PC-9 (cell line): Measurements from ENCODE around the gene PITPNM1. TPM values are rescaled to one million over a fixed set of nuclear protein-coding genes. Genes with fewer than 3 reads are reported as not detected.

ENCODE experiments used
- BruUV-seq: library from RNA; stranded (reverse); fragments of 400-500 nt; replicated peaks from 2 replicates; lab custom pipeline; 2021; lab: Mats Ljungman, UMichigan
- CTCF ChIA-PET: fragments of 300-600 bp; sonication (Branson Sonifier 250); formaldehyde crosslinking; loops from one replicate; lab custom pipeline; 2022; ENCODE audit warnings: antibody characterized with exemption; lab: Charles Lee
- POLR2A ChIA-PET: fragments of 300-600 bp; sonication (Branson Sonifier 250); formaldehyde crosslinking; loops from one replicate; lab custom pipeline; 2022; ENCODE audit warnings: antibody characterized with exemption; ENCODE audit not compliant: unreplicated experiment; lab: Charles Lee
- DNase-seq, 2 experiments: peaks; one replicate each; pipeline versions ENCODE4 v3.0.0 to v3.0.0-alpha.2; 2015 to 2022; ENCODE audit warnings: mixed read lengths in 1 of 2
- H2AFZ ChIP-seq: fragments of 200-600 bp; sonication (generic); 2 replicates; pipeline ENCODE4 v1.8.1; 2017; ENCODE audit warnings: antibody characterized with exemption
- H3F3A ChIP-seq: fragments of 200-600 bp; sonication (generic); 2 replicates; pipeline ENCODE4 v1.8.1; 2017; ENCODE audit warnings: antibody characterized with exemption, mild to moderate bottlenecking, low read depth; ENCODE audit not compliant: insufficient read depth
- H3K27ac ChIP-seq: fragments of 200-600 bp; sonication (generic); 2 replicates; pipeline ENCODE4 v1.6.1; 2016; ENCODE audit warnings: mixed run types
- H3K27me3 ChIP-seq: fragments of 200-600 bp; sonication (generic); 2 replicates; pipeline ENCODE4 v1.6.1; 2016; ENCODE audit warnings: low read depth, mixed run types; ENCODE audit not compliant: insufficient read depth
- H3K36me3 ChIP-seq: fragments of 200-600 bp; sonication (generic); 2 replicates; pipeline ENCODE4 v1.6.1; 2016; ENCODE audit warnings: low read depth, mixed run types
- H3K4me1 ChIP-seq: fragments of 200-600 bp; sonication (generic); replicated peaks from 2 replicates; pipeline ENCODE4 v1.6.1; 2016; ENCODE audit warnings: mixed run types; ENCODE audit not compliant: insufficient read depth
- H3K4me2 ChIP-seq: fragments of 200-600 bp; sonication (generic); 2 replicates; pipeline ENCODE4 v1.6.1; 2017; ENCODE audit warnings: mixed run types
- H3K4me3 ChIP-seq: fragments of 200-600 bp; sonication (generic); 2 replicates; pipeline ENCODE4 v1.6.1; 2016; ENCODE audit warnings: mixed run types
- H3K79me2 ChIP-seq: fragments of 200-600 bp; sonication (generic); 2 replicates; pipeline ENCODE4 v1.6.1; 2017; ENCODE audit warnings: low read depth, mixed run types
- H3K9me2 ChIP-seq: fragments of 200-600 bp; sonication (generic); 2 replicates; pipeline ENCODE4 v1.8.1; 2017; ENCODE audit warnings: mild to moderate bottlenecking; ENCODE audit not compliant: insufficient read depth
- H3K9me3 ChIP-seq: fragments of 200-600 bp; sonication (generic); 2 replicates; pipeline ENCODE4 v1.8.1; 2016; ENCODE audit warnings: low read depth; ENCODE audit not compliant: insufficient read depth
- H4K20me1 ChIP-seq: fragments of 200-600 bp; sonication (generic); 2 replicates; pipeline ENCODE4 v1.8.1; 2017; ENCODE audit not compliant: insufficient read depth
- EZH2 ChIP-seq: fragments of 200-600 bp; sonication (generic); IDR thresholded peaks from 2 replicates; pipeline ENCODE4 v1.8.0; 2017; ENCODE audit warnings: antibody characterized with exemption, low read depth
- intact Hi-C: fragments of 100-400 bp; cut with micrococcal nuclease; formaldehyde crosslinking; loops from one replicate; pipeline ENCODE4 v1.10.0; 2022; ENCODE audit not compliant: unreplicated experiment
- total RNA-seq: library from RNA; stranded (reverse); gene quantifications from 2 replicates; pipeline ENCODE4 v1.2.3, GENCODE V29; 2021
- TF ChIP-seq, protein P1 (sequence below): fragments of 200-600 bp; sonication (generic); conservative IDR thresholded peaks from 2 replicates; pipeline ENCODE4 v1.6.1; 2017; ENCODE audit warnings: mixed run types, antibody characterized with exemption, mild to moderate bottlenecking, moderate library complexity

The PITPNM1 gene
- total RNA-seq, 1 experiment from 2014 or later: 84.0 TPM

- ChIA-PET CTCF (no interaction called here), POLR2A (no interaction called here)
- no peak overlapping the region for H2AFZ ChIP-seq
- no peaks in the 10 kb centered on the region for H3K9me2 ChIP-seq
- DNase-seq: no peak
- H4K20me1 ChIP-seq: no peaks in the 10 kb centered on the region
- TF ChIP-seq, protein P1, sequence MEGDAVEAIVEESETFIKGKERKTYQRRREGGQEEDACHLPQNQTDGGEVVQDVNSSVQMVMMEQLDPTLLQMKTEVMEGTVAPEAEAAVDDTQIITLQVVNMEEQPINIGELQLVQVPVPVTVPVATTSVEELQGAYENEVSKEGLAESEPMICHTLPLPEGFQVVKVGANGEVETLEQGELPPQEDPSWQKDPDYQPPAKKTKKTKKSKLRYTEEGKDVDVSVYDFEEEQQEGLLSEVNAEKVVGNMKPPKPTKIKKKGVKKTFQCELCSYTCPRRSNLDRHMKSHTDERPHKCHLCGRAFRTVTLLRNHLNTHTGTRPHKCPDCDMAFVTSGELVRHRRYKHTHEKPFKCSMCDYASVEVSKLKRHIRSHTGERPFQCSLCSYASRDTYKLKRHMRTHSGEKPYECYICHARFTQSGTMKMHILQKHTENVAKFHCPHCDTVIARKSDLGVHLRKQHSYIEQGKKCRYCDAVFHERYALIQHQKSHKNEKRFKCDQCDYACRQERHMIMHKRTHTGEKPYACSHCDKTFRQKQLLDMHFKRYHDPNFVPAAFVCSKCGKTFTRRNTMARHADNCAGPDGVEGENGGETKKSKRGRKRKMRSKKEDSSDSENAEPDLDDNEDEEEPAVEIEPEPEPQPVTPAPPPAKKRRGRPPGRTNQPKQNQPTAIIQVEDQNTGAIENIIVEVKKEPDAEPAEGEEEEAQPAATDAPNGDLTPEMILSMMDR: no peak
- no peak for TF ChIP-seq EZH2
- H3K27ac ChIP-seq: no peak overlapping the region
- intact Hi-C loops: no loop called here
- H3K79me2 ChIP-seq: no peaks in the 10 kb centered on the region
- no peak overlapping the region for H3K4me3 ChIP-seq
- H3K4me2 ChIP-seq: no peak overlapping the region
- no peaks in the 10 kb centered on the region for H3K36me3 ChIP-seq
- H3K27me3 ChIP-seq: no peaks in the 10 kb centered on the region
- no peaks in the 10 kb centered on the region for H3K4me1 ChIP-seq
- BruUV-seq: no TSS peak
- peaks cover 18% of the 10 kb centered on the region; the same call in 1 of the 2 replicates for H3K9me3 ChIP-seq
- H3F3A ChIP-seq: no peaks in the 10 kb centered on the region
These were observed 33.8 kb upstream of the PITPNM1 start for GRCh38 chr11:67538823-67539505.

DNA sequence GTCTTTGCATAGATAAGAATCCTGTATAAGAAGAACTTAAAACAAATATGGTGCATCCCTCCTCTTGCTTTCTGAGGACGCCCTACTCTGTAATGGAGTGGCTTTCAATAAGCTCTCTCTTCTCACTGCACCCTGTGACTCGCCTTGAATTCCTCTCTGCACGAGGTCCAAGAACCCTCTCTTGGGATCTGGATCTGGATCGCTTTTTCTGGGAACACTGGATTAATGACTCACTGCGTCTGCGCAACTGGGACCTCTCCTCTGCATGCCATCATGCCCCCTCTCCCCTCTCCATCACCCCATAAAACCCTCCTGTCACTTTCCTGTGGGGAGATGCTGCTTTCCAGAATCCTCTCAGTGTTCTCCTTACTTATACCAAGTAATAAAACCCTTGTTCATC, 33.1 kb upstream of the PITPNM1 start:
- H3K9me2 ChIP-seq: no peaks in the 10 kb centered on the region
- no peak for TF ChIP-seq EZH2
- TF ChIP-seq, protein P1: no peak
- ChIA-PET CTCF (interaction anchor here (1.0 kb wide), 1 partner anchor 21 kb away, joined by 3 read pairs; no protein-coding TSS in a partner anchor), POLR2A (no interaction called here)
- no peak overlapping the region for H2AFZ ChIP-seq
- DNase-seq: no peak
- peaks cover 24% of the 10 kb centered on the region; the same call in 1 of the 2 replicates for H3K9me3 ChIP-seq
- no peak overlapping the region for H3K4me3 ChIP-seq
- H3K4me2 ChIP-seq: no peak overlapping the region
- H3K27ac ChIP-seq: no peak overlapping the region
- no peaks in the 10 kb centered on the region for H3K36me3 ChIP-seq
- no peaks in the 10 kb centered on the region for H3F3A ChIP-seq
- no TSS peak for BruUV-seq
- no peaks in the 10 kb centered on the region for H3K27me3 ChIP-seq
- H3K79me2 ChIP-seq: no peaks in the 10 kb centered on the region
- intact Hi-C loops: no loop called here
- H3K4me1 ChIP-seq: no peaks in the 10 kb centered on the region
- no peaks in the 10 kb centered on the region for H4K20me1 ChIP-seq

DNA sequence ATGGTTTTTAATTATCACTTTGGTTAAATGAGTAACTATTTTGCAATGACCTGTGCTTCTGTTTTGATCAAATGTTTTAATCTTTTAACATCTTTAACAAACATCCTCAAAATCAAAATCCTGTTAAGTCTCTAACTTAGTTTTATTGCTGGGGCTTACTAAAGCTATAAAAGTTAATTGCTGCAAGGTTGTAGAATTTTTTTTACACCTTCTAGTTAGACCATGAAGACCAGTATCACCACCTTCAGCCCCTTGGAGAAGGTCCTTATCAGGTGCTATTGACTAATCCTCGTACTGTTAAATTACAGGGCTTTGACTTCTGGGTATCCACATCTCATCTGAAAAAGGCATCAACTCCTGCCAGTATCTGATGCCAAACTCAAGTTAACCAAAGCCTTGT, 30.4 kb upstream of the PITPNM1 start:
- Histone ChIP-seq H3K9me3 (peaks cover 29% of the 10 kb centered on the region; the same call in 1 of the 2 replicates), H3K27ac (no peak overlapping the region), H4K20me1 (no peaks in the 10 kb centered on the region), H3K4me2 (no peak overlapping the region), H3K27me3 (no peaks in the 10 kb centered on the region), H3K4me3 (no peak overlapping the region), H2AFZ (no peak overlapping the region), H3K79me2 (no peaks in the 10 kb centered on the region), H3K4me1 (no peaks in the 10 kb centered on the region), H3F3A (no peaks in the 10 kb centered on the region), H3K9me2 (no peaks in the 10 kb centered on the region), H3K36me3 (no peaks in the 10 kb centered on the region)
- intact Hi-C loops: no loop called here
- DNase-seq: no peak
- POLR2A ChIA-PET: interaction anchor here (0.7 kb wide), 1 partner anchor 1513 kb away, joined by 4 read pairs; the partner anchor contains the start of gene TPCN2
- CTCF ChIA-PET: interaction anchor here (0.7 kb wide), 1 partner anchor 49 kb away, joined by 7 read pairs; no protein-coding TSS in a partner anchor
- BruUV-seq: no TSS peak
- TF ChIP-seq EZH2: no peak
- TF ChIP-seq, protein P1: no peak
